HUES6 (cell line): ENCODE results near the gene SLC12A8.

Source experiments
- H3K27ac ChIP-seq: 2 replicates; pipeline ENCODE4 v1.7.0; 2013; ENCODE audit warnings: low read depth, mild to moderate bottlenecking, low read length, inconsistent platforms
- H3K27me3 ChIP-seq: 2 replicates; pipeline ENCODE4 v1.6.1; 2013; ENCODE audit warnings: low read length; ENCODE audit not compliant: control insufficient read depth, insufficient read depth
- H3K36me3 ChIP-seq: 2 replicates; pipeline ENCODE4 v1.6.1; 2013; ENCODE audit warnings: low read length; ENCODE audit not compliant: control insufficient read depth, insufficient read depth
- H3K4me1 ChIP-seq: 2 replicates; pipeline ENCODE4 v1.6.1; 2013; ENCODE audit warnings: low read length; ENCODE audit not compliant: control insufficient read depth, insufficient read depth
- H3K4me3 ChIP-seq: 2 replicates; pipeline ENCODE4 v1.5.1; 2013; ENCODE audit warnings: low read depth, low read length
- H3K9ac ChIP-seq: one replicate; pipeline ENCODE4 v1.6.1; 2013; ENCODE audit warnings: mild to moderate bottlenecking, low read length
- H3K9me3 ChIP-seq: 2 replicates; pipeline ENCODE4 v1.6.1; 2013; ENCODE audit warnings: low read depth, low read length; ENCODE audit not compliant: control insufficient read depth, insufficient read depth

SLC12A8 gene

GRCh38 chr3:125032683-125033082 lies 179.9 kb downstream of the SLC12A8 start:
- H3K9ac ChIP-seq = no peak overlapping the region
- H3K4me1 ChIP-seq = peaks cover 6% of the 10 kb centered on the region; the same call in 1 of the 2 replicates
- no peak overlapping the region for H3K27ac ChIP-seq
- H3K36me3 ChIP-seq = peaks cover 16% of the 10 kb centered on the region
- H3K4me3 ChIP-seq = no peak overlapping the region
- no peaks in the 10 kb centered on the region for H3K27me3 ChIP-seq
- peaks cover 7% of the 10 kb centered on the region; the same call in 1 of the 2 replicates for H3K9me3 ChIP-seq
